Lower lobe of right lung (tissue), 2 donors: ENCODE results near the gene C4B. TPM values are rescaled to one million over a fixed set of nuclear protein-coding genes. Genes with fewer than 3 reads are reported as not detected.
"Not testable (repeated sequence)": the region's sequence is repeated elsewhere in the genome, so short reads cannot be mapped to it uniquely, and the experiment has no call there.

Experiments
- ATAC-seq, 2 donors: fragments of 200-7000 bp; cut with Tn5 transposase; one replicate each; pipeline ENCODE4 v1.9.1; 2020 to 2022; ENCODE audit warnings: mild to moderate bottlenecking in 2 of 2, moderate library complexity in 2 of 2
- DNase-seq: peaks from one replicate; pipeline ENCODE4 v3.0.0-alpha.2; 2020
- H3K27ac ChIP-seq: fragments of 200-600 bp; one replicate; pipeline ENCODE4 v1.8.0; 2022
- H3K27me3 ChIP-seq: fragments of 200-600 bp; one replicate; pipeline ENCODE4 v1.8.0; 2022; ENCODE audit warnings: low read depth
- H3K36me3 ChIP-seq: fragments of 200-600 bp; one replicate; pipeline ENCODE4 v1.8.0; 2022; ENCODE audit warnings: mild to moderate bottlenecking
- H3K4me1 ChIP-seq: fragments of 200-600 bp; one replicate; pipeline ENCODE4 v1.8.0; 2022
- H3K4me3 ChIP-seq: fragments of 200-600 bp; one replicate; pipeline ENCODE4 v1.8.0; 2022; ENCODE audit warnings: mild to moderate bottlenecking
- H3K9me3 ChIP-seq: fragments of 200-600 bp; one replicate; pipeline ENCODE4 v1.8.0; 2022
- intact Hi-C: fragments of 100-400 bp; cut with DNase I; formaldehyde crosslinking; loops from one replicate; pipeline ENCODE4 v1.11.0; 2022
- total RNA-seq: library from RNA; stranded (reverse); fragmentation: NEBNext Ultra II Directional; extraction: Animal tissue kit (Norgen Biotek cat#: 25700); gene quantifications from one replicate; pipeline ENCODE4 v1.2.1, GENCODE V29; 2021
- donor health status: DM: no; HTN: yes; CAD: no; lungs with severe emphysema.

Gene C4B
- total RNA-seq, 1 donor from 2014 or later, result 162 TPM

GRCh38 chr6:32005991-32006529 lies 8.5 kb upstream of the C4B start:
- H3K27me3 ChIP-seq, H3K4me1 ChIP-seq, ATAC-seq, H3K27ac ChIP-seq, H3K9me3 ChIP-seq, H3K4me3 ChIP-seq, H3K36me3 ChIP-seq, intact Hi-C loops: not testable (repeated sequence)
- DNase-seq, result peak; percentile 14

GRCh38 chr6:32007086-32007485 lies 7.5 kb upstream of the C4B start:
- H3K36me3 ChIP-seq, ATAC-seq, intact Hi-C loops, H3K27me3 ChIP-seq, H3K27ac ChIP-seq, H3K4me1 ChIP-seq, H3K9me3 ChIP-seq, H3K4me3 ChIP-seq: not testable (repeated sequence)
- DNase-seq, result peak; percentile 7

GRCh38 chr6:32008037-32008436 lies 6.6 kb upstream of the C4B start:
- intact Hi-C loops, H3K36me3 ChIP-seq, H3K27ac ChIP-seq, H3K4me1 ChIP-seq, H3K27me3 ChIP-seq, ATAC-seq, H3K9me3 ChIP-seq, H3K4me3 ChIP-seq: not testable (repeated sequence)
- DNase-seq, result peak; percentile 24

GRCh38 chr6:32008616-32009015 lies 6.0 kb upstream of the C4B start:
- H3K27me3 ChIP-seq, H3K4me3 ChIP-seq, H3K27ac ChIP-seq, H3K9me3 ChIP-seq, ATAC-seq, intact Hi-C loops, H3K4me1 ChIP-seq, H3K36me3 ChIP-seq: not testable (repeated sequence)
- DNase-seq, result peak; percentile 10

GRCh38 chr6:32009537-32009936 lies 5.1 kb upstream of the C4B start:
- intact Hi-C loops, H3K27me3 ChIP-seq, H3K36me3 ChIP-seq, ATAC-seq, H3K4me3 ChIP-seq, H3K4me1 ChIP-seq, H3K9me3 ChIP-seq, H3K27ac ChIP-seq: not testable (repeated sequence)
- DNase-seq, result peak; percentile 28

- H3K27me3 ChIP-seq, intact Hi-C loops, H3K36me3 ChIP-seq, H3K27ac ChIP-seq, H3K4me1 ChIP-seq, H3K9me3 ChIP-seq, H3K4me3 ChIP-seq, ATAC-seq: not testable (repeated sequence)
- peak; percentile 23 for DNase-seq
Measured at GRCh38 chr6:32010856-32011530, 3.6 kb upstream of the C4B start.

- H3K27me3 ChIP-seq, ATAC-seq, H3K27ac ChIP-seq, H3K36me3 ChIP-seq, intact Hi-C loops, H3K4me1 ChIP-seq, H3K4me3 ChIP-seq, H3K9me3 ChIP-seq: not testable (repeated sequence)
- DNase-seq, result peak; percentile 42
Measured at GRCh38 chr6:32012941-32013617, 1.5 kb upstream of the C4B start.

GRCh38 chr6:32013738-32014137 lies 857 bp upstream of the C4B start:
- H3K4me3 ChIP-seq, H3K9me3 ChIP-seq, H3K27ac ChIP-seq, H3K36me3 ChIP-seq, ATAC-seq, DNase-seq, H3K27me3 ChIP-seq, H3K4me1 ChIP-seq, intact Hi-C loops: not testable (repeated sequence)

GRCh38 chr6:32022100-32022499 lies 7.5 kb downstream of the C4B start:
- H3K36me3 ChIP-seq, H3K9me3 ChIP-seq, ATAC-seq, H3K4me3 ChIP-seq, H3K27ac ChIP-seq, H3K4me1 ChIP-seq, DNase-seq, H3K27me3 ChIP-seq, intact Hi-C loops: not testable (repeated sequence)

- H3K4me1 ChIP-seq, H3K27ac ChIP-seq, intact Hi-C loops, H3K9me3 ChIP-seq, H3K36me3 ChIP-seq, ATAC-seq, H3K4me3 ChIP-seq, H3K27me3 ChIP-seq: not testable (repeated sequence)
- peak; percentile 32 for DNase-seq
Measured at GRCh38 chr6:32028631-32029030, 14.0 kb downstream of the C4B start.

GRCh38 chr6:32029553-32029952 lies 15.0 kb downstream of the C4B start:
- H3K4me1 ChIP-seq, H3K27me3 ChIP-seq, H3K36me3 ChIP-seq, H3K27ac ChIP-seq, H3K4me3 ChIP-seq, intact Hi-C loops, ATAC-seq, H3K9me3 ChIP-seq, DNase-seq: not testable (repeated sequence)

- DNase-seq, intact Hi-C loops, H3K27me3 ChIP-seq, H3K9me3 ChIP-seq, H3K27ac ChIP-seq, H3K4me1 ChIP-seq, H3K4me3 ChIP-seq, H3K36me3 ChIP-seq: not testable (repeated sequence)
- peak; percentile 15 to 20 for ATAC-seq
Measured at GRCh38 chr6:32035283-32036013, 20.9 kb downstream of the C4B start.

GRCh38 chr6:32037136-32037535 lies 22.5 kb downstream of the C4B start:
- DNase-seq, H3K4me3 ChIP-seq, H3K27ac ChIP-seq, H3K4me1 ChIP-seq, H3K36me3 ChIP-seq, H3K9me3 ChIP-seq, H3K27me3 ChIP-seq, intact Hi-C loops, ATAC-seq: not testable (repeated sequence)
